ENCODE measurements around the gene ZBTB7C. TPM values are rescaled to one million over a fixed set of nuclear protein-coding genes. Genes with fewer than 3 reads are reported as not detected.

The ZBTB7C gene
- total and polyA plus RNA-seq, 9 of the 15 experiments (the other 6 are each of a cell fraction or from before 2014, with no cell fraction given) = not detected

GRCh38 chr18:48009116-48009745, 400.0 kb downstream of the ZBTB7C start (continued):
- TF ChIP-seq CTCF (IDR thresholded peaks at IDR 0.05 in 2 of 3, conservative IDR thresholded peaks at IDR 0.05 in 1 of 3; ENCODE audit: insufficient read depth in 2 of 3, low read depth in 1 of 3, low read length in 3 of 3) = no peak
- no peak for TF ChIP-seq ZNF324 (CRISPR knock-in tag; IDR thresholded peaks at IDR 0.05)

- H3K79me2 ChIP-seq (ENCODE audit: control insufficient read depth, insufficient read depth, low read length) = no peaks in the 10 kb centered on the region
- H3K4me3 ChIP-seq = peak overlapping the region; percentile 53
- ChIA-PET POLR2A (no interaction called here), CTCF (ENCODE audit: low intra/inter-chr PET ratio) (interaction anchor here (1.1 kb wide), 1 partner anchor 10 kb away, joined by 3 read pairs; no protein-coding TSS in a partner anchor)
- no TSS peak for BruUV-seq (replicated peaks)
- H2AFZ ChIP-seq (ENCODE audit: low read depth, low read length) = peak overlapping the region; percentile 83
- H3K27me3 ChIP-seq (ENCODE audit: control insufficient read depth in 2 of 2, insufficient read depth in 2 of 2, low read length in 2 of 2) = no peaks in the 10 kb centered on the region
- WGBS (ENCODE audit: insufficient coverage, low coverage, missing lambda C conversion rate) = 5% methylated on average over 23 of the region's 68 CpGs
- DNase-seq (ENCODE audit: extremely low read depth in 1 of 4, low spot score in 3 of 4) = peak; percentile 77 to 94 (median 92)
- FAIRE-seq = no peak
- no peaks in the 10 kb centered on the region for H4K20me1 ChIP-seq (replicated peaks; ENCODE audit: control insufficient read depth, insufficient read depth, low read length)
- intact Hi-C loops (cut with micrococcal nuclease) = no loop called here
- H3K9me3 ChIP-seq (replicated peaks; ENCODE audit: control insufficient read depth, insufficient read depth, low read depth, low read length) = no peaks in the 10 kb centered on the region
- peak; percentile 96 for ATAC-seq
- H3K4me2 ChIP-seq (ENCODE audit: insufficient read depth, low read length) = peak overlapping the region; percentile 74
- H3K9ac ChIP-seq (ENCODE audit: insufficient read depth in 1 of 2, low read depth in 2 of 2, low read length in 2 of 2) = peak overlapping the region; percentile 44 to 82; a peak in 3 of 4 replicates
- in situ Hi-C loops (cut with MboI) = no loop called here
- peaks cover 0 to 14% of the 10 kb centered on the region in 2 experiments; a peak in 2 of 5 replicates for H3K4me1 ChIP-seq (replicated peaks in 1 of 2; ENCODE audit: control insufficient read depth in 2 of 2, insufficient read depth in 2 of 2, low read length in 2 of 2)
- no peaks in the 10 kb centered on the region for H3K9me1 ChIP-seq (ENCODE audit: control insufficient read depth, insufficient read depth, low read length)
- H3K36me3 ChIP-seq (ENCODE audit: control insufficient read depth, insufficient read depth, low read length) = no peaks in the 10 kb centered on the region
- H3K27ac ChIP-seq (ENCODE audit: extremely low read depth, low read depth, low read length) = no peak overlapping the region
- TF ChIP-seq ZBTB49 (CRISPR knock-in tag; IDR thresholded peaks at IDR 0.05; ENCODE audit: borderline replicate concordance) (no peak), GTF2B (IDR thresholded peaks at IDR 0.05; ENCODE audit: extremely low read depth, insufficient read length) (no peak), MED1 (CRISPR knock-in tag; IDR thresholded peaks at IDR 0.05; ENCODE audit: borderline replicate concordance) (no peak), ARNT (IDR thresholded peaks at IDR 0.05) (no peak), ZSCAN29 (IDR thresholded peaks at IDR 0.05) (peak; percentile 97), TFAP4 (CRISPR knock-in tag; IDR thresholded peaks at IDR 0.05; ENCODE audit: borderline replicate concordance) (peak; percentile 80), ZNF707 (CRISPR knock-in tag; conservative IDR thresholded peaks at IDR 0.05) (no peak), TFAM (CRISPR knock-in tag; conservative IDR thresholded peaks at IDR 0.05) (no peak), CBFA2T3 (IDR thresholded peaks at IDR 0.05) (peak; percentile 33; the same call in 1 of the 2 replicates), FOXJ2 (tag; IDR thresholded peaks at IDR 0.05) (no peak)
These were observed 401.1 kb downstream of the ZBTB7C start for GRCh38 chr18:48007955-48008701.

Measured in K562 (cell line).